ENCODE measurements around the gene TTLL8. TPM values are rescaled to one million over a fixed set of nuclear protein-coding genes. Genes with fewer than 3 reads are reported as not detected.

The TTLL8 gene
- polyA plus RNA-seq, 1 donor from 2014 or later = not detected

GRCh38 chr22:49998718-49999062 lies 59.4 kb downstream of the TTLL8 start:
- TF ChIP-seq POLR2AphosphoS5 (IDR thresholded peaks at IDR 0.05) (no peak), EZH2 (IDR thresholded peaks at IDR 0.05; ENCODE audit: borderline replicate concordance, insufficient read depth, low read length, poor library complexity, severe bottlenecking) (no peak), TAF1 (IDR thresholded peaks at IDR 0.05; ENCODE audit: low read depth) (no peak), MXI1 (conservative IDR thresholded peaks at IDR 0.05; ENCODE audit: poor library complexity, severe bottlenecking) (no peak), SMC3 (conservative IDR thresholded peaks at IDR 0.05; ENCODE audit: poor library complexity) (no peak), RAD21 (conservative IDR thresholded peaks at IDR 0.05) (no peak), EP300 (conservative IDR thresholded peaks at IDR 0.05; ENCODE audit: poor library complexity, severe bottlenecking) (no peak)
- TF ChIP-seq, protein P1, sequence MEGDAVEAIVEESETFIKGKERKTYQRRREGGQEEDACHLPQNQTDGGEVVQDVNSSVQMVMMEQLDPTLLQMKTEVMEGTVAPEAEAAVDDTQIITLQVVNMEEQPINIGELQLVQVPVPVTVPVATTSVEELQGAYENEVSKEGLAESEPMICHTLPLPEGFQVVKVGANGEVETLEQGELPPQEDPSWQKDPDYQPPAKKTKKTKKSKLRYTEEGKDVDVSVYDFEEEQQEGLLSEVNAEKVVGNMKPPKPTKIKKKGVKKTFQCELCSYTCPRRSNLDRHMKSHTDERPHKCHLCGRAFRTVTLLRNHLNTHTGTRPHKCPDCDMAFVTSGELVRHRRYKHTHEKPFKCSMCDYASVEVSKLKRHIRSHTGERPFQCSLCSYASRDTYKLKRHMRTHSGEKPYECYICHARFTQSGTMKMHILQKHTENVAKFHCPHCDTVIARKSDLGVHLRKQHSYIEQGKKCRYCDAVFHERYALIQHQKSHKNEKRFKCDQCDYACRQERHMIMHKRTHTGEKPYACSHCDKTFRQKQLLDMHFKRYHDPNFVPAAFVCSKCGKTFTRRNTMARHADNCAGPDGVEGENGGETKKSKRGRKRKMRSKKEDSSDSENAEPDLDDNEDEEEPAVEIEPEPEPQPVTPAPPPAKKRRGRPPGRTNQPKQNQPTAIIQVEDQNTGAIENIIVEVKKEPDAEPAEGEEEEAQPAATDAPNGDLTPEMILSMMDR (IDR thresholded peaks at IDR 0.05; ENCODE audit: poor library complexity, severe bottlenecking) = no peak
- TF ChIP-seq, protein P2, sequence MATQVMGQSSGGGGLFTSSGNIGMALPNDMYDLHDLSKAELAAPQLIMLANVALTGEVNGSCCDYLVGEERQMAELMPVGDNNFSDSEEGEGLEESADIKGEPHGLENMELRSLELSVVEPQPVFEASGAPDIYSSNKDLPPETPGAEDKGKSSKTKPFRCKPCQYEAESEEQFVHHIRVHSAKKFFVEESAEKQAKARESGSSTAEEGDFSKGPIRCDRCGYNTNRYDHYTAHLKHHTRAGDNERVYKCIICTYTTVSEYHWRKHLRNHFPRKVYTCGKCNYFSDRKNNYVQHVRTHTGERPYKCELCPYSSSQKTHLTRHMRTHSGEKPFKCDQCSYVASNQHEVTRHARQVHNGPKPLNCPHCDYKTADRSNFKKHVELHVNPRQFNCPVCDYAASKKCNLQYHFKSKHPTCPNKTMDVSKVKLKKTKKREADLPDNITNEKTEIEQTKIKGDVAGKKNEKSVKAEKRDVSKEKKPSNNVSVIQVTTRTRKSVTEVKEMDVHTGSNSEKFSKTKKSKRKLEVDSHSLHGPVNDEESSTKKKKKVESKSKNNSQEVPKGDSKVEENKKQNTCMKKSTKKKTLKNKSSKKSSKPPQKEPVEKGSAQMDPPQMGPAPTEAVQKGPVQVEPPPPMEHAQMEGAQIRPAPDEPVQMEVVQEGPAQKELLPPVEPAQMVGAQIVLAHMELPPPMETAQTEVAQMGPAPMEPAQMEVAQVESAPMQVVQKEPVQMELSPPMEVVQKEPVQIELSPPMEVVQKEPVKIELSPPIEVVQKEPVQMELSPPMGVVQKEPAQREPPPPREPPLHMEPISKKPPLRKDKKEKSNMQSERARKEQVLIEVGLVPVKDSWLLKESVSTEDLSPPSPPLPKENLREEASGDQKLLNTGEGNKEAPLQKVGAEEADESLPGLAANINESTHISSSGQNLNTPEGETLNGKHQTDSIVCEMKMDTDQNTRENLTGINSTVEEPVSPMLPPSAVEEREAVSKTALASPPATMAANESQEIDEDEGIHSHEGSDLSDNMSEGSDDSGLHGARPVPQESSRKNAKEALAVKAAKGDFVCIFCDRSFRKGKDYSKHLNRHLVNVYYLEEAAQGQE (IDR thresholded peaks at IDR 0.05; ENCODE audit: borderline replicate concordance) = no peak
- H3K9me3 ChIP-seq (ENCODE audit: low read length) = no peaks in the 10 kb centered on the region
- H3K27me3 ChIP-seq (ENCODE audit: insufficient read depth, low read depth, low read length) = peaks cover 9% of the 10 kb centered on the region
- no peaks in the 10 kb centered on the region for H3K36me3 ChIP-seq (ENCODE audit: insufficient read depth, low read length)
- no peak overlapping the region for H3K4me3 ChIP-seq (ENCODE audit: low read length)
- no peak overlapping the region for H3K9ac ChIP-seq (ENCODE audit: low read length)
- no peak overlapping the region for H3K4me2 ChIP-seq (ENCODE audit: low read length)
- no peak overlapping the region for H3K27ac ChIP-seq (ENCODE audit: low read length)
- no peaks in the 10 kb centered on the region for H4K20me1 ChIP-seq (ENCODE audit: insufficient read depth)
- no peaks in the 10 kb centered on the region for H3K9me2 ChIP-seq (ENCODE audit: insufficient read depth, low read length)
- H3K79me2 ChIP-seq (replicated peaks; ENCODE audit: insufficient read depth, low read length) = no peaks in the 10 kb centered on the region
- no peaks in the 10 kb centered on the region for H3F3A ChIP-seq (ENCODE audit: insufficient read depth, low read length, poor library complexity, severe bottlenecking)
- H2AFZ ChIP-seq (ENCODE audit: low read depth, low read length) = no peak overlapping the region

GRCh38 chr22:49997932-49998717 lies 60.0 kb downstream of the TTLL8 start:
- TF ChIP-seq SMC3 (conservative IDR thresholded peaks at IDR 0.05; ENCODE audit: poor library complexity) (no peak), MXI1 (conservative IDR thresholded peaks at IDR 0.05; ENCODE audit: poor library complexity, severe bottlenecking) (no peak), RAD21 (conservative IDR thresholded peaks at IDR 0.05) (no peak), EZH2 (IDR thresholded peaks at IDR 0.05; ENCODE audit: borderline replicate concordance, insufficient read depth, low read length, poor library complexity, severe bottlenecking) (no peak), EP300 (conservative IDR thresholded peaks at IDR 0.05; ENCODE audit: poor library complexity, severe bottlenecking) (no peak), POLR2AphosphoS5 (IDR thresholded peaks at IDR 0.05) (no peak), TAF1 (IDR thresholded peaks at IDR 0.05; ENCODE audit: low read depth) (no peak)
- TF ChIP-seq, protein P1 (IDR thresholded peaks at IDR 0.05; ENCODE audit: poor library complexity, severe bottlenecking) = no peak
- TF ChIP-seq, protein P2 (IDR thresholded peaks at IDR 0.05; ENCODE audit: borderline replicate concordance) = no peak

More at GRCh38 chr22:49997932-49998717, 60.0 kb downstream of the TTLL8 start:
- peaks cover 9% of the 10 kb centered on the region for H3K27me3 ChIP-seq (ENCODE audit: insufficient read depth, low read depth, low read length)
- no peak overlapping the region for H3K4me2 ChIP-seq (ENCODE audit: low read length)
- no peak overlapping the region for H2AFZ ChIP-seq (ENCODE audit: low read depth, low read length)
- H3F3A ChIP-seq (ENCODE audit: insufficient read depth, low read length, poor library complexity, severe bottlenecking) = no peaks in the 10 kb centered on the region
- no peak overlapping the region for H3K27ac ChIP-seq (ENCODE audit: low read length)
- no peak overlapping the region for H3K9ac ChIP-seq (ENCODE audit: low read length)
- no peaks in the 10 kb centered on the region for H4K20me1 ChIP-seq (ENCODE audit: insufficient read depth)
- no peak overlapping the region for H3K4me3 ChIP-seq (ENCODE audit: low read length)
- no peaks in the 10 kb centered on the region for H3K36me3 ChIP-seq (ENCODE audit: insufficient read depth, low read length)
- no peaks in the 10 kb centered on the region for H3K9me2 ChIP-seq (ENCODE audit: insufficient read depth, low read length)
- no peaks in the 10 kb centered on the region for H3K79me2 ChIP-seq (replicated peaks; ENCODE audit: insufficient read depth, low read length)
- no peaks in the 10 kb centered on the region for H3K9me3 ChIP-seq (ENCODE audit: low read length)
